Right lobe of liver (tissue), 6 donors: Measurements from ENCODE around the gene ATAD2B. TPM values are rescaled to one million over a fixed set of nuclear protein-coding genes. Genes with fewer than 3 reads are reported as not detected.

Experiments used
- ATAC-seq, 4 donors: fragments of 200-7000 bp; cut with Tn5 transposase; one replicate each; pipeline ENCODE4 v1.9.1; 2020; ENCODE audit warnings: mild to moderate bottlenecking in 4 of 4, moderate library complexity in 4 of 4
- DNase-seq, 3 donors: peaks; one replicate each; pipeline ENCODE4 v3.0.0-alpha.2; 2020
- H3K27ac ChIP-seq, 3 donors: fragments of 200-600 bp; one replicate each; pipeline ENCODE4 v1.8.0; 2022
- H3K27me3 ChIP-seq, 2 donors: fragments of 200-600 bp; one replicate each; pipeline ENCODE4 v1.8.0; 2022
- H3K36me3 ChIP-seq, 4 donors: fragments of 200-600 bp; sonication (generic) in 1 of 4; one replicate each; pipeline versions ENCODE4 v1.5.1 to v1.8.0; 2017 to 2022; ENCODE audit warnings: control low read depth in 1 of 4
- H3K4me1 ChIP-seq, 4 donors: fragments of 200-600 bp; sonication (generic) in 1 of 4; one replicate each; pipeline versions ENCODE4 v1.5.1 to v1.8.0; 2017 to 2022; ENCODE audit warnings: control low read depth in 1 of 4
- H3K4me3 ChIP-seq, 3 donors: fragments of 200-600 bp; one replicate each; pipeline ENCODE4 v1.8.0; 2022
- H3K9me3 ChIP-seq, 4 donors: fragments of 200-600 bp; sonication (generic) in 1 of 4; one replicate each; pipeline versions ENCODE4 v1.5.1 to v1.8.0; 2017 to 2022; ENCODE audit warnings: control low read depth in 1 of 4
- CTCF ChIP-seq, 4 donors: fragments of 200-600 bp in 3 of 4; fragments of 450-650 bp in 1 of 4; IDR thresholded peaks; one replicate each; pipeline versions ENCODE4 v1.5.1 to v1.8.0; 2016 to 2022; ENCODE audit warnings: antibody characterized with exemption in 4 of 4, mild to moderate bottlenecking in 2 of 4
- POLR2A ChIP-seq: fragments of 450-650 bp; IDR thresholded peaks from one replicate; pipeline ENCODE4 v1.6.1; 2017; ENCODE audit warnings: antibody characterized with exemption, mild to moderate bottlenecking
- WGBS: methylation state at CpG from one replicate; pipeline ENCODE4 v1.1.6; 2018; ENCODE audit warnings: low coverage, low lambda C conversion rate; ENCODE audit not compliant: insufficient coverage; ENCODE audit errors: missing lambda C conversion rate; 5-methylcytosine and 5-hydroxymethylcytosine counted together
- intact Hi-C, 2 donors: fragments of 100-400 bp; cut with DNase I; formaldehyde crosslinking; loops; one replicate each; pipeline versions ENCODE4 v1.11.2 to v1.14.1; 2022
- total RNA-seq, 6 experiments: library from RNA; depleted of rRNA in 2 of 6; stranded (reverse); fragments of >200 nt in 2 of 6; fragmentation: NEBNext Ultra II Directional in 3 of 6; extraction: Animal tissue kit (Norgen Biotek cat#: 25700) in 3 of 6; gene quantifications; one replicate each; pipeline versions ENCODE4 v1.1.0 to v1.2.4, GENCODE V29; 2016 to 2023
- donor health status: DM: no; HTN: yes; CAD: no.
- donor health status: DM: no; HTN: no; CAD: no.
- donor health status: DM: no; HTN: no; CAD: no.
- donor health status: DM: no; HTN: yes; CAD: no.
- donor health status: DM: no; HTN: yes; CAD: no.

The ATAD2B gene
- total RNA-seq, 6 experiments from 2014 or later, result 7.5 to 12.1 (median 8.8) TPM

GRCh38 chr2:23843051-23843976 lies 83.6 kb downstream of the ATAD2B start:
- no peak for DNase-seq
- peak; percentile 56 to 87 (median 68) for ATAC-seq
- intact Hi-C loops, result no loop called here

GRCh38 chr2:23839919-23840578 lies 86.9 kb downstream of the ATAD2B start:
- no peak overlapping the region for H3K4me3 ChIP-seq
- H3K27me3 ChIP-seq, result no peaks in the 10 kb centered on the region
- ATAC-seq (no peak), DNase-seq (no peak)
- 97% methylated on average over 3 of the region's 3 CpGs for WGBS
- intact Hi-C loops, result no loop called here
- H3K27ac ChIP-seq, result no peak overlapping the region
- no peak for TF ChIP-seq CTCF (IDR thresholded peaks at IDR 0.05)
- no peak for TF ChIP-seq POLR2A
- no peaks in the 10 kb centered on the region for H3K36me3 ChIP-seq
- peaks cover 0 to 7% (median 0%) of the 10 kb centered on the region in 4 donors for H3K4me1 ChIP-seq
- H3K9me3 ChIP-seq, result no peaks in the 10 kb centered on the region

More at GRCh38 chr2:23843051-23843976, 83.6 kb downstream of the ATAD2B start:
- Histone ChIP-seq H3K27me3 (no peaks in the 10 kb centered on the region), H3K27ac (no peak overlapping the region), H3K36me3 (no peaks in the 10 kb centered on the region), H3K9me3 (no peaks in the 10 kb centered on the region), H3K4me1 (no peaks in the 10 kb centered on the region), H3K4me3 (no peak overlapping the region)
- no peak for TF ChIP-seq POLR2A
- TF ChIP-seq CTCF (IDR thresholded peaks at IDR 0.05), result no peak
- WGBS, result 47% methylated on average over 2 of the region's 7 CpGs

- Histone ChIP-seq H3K4me3 (no peak overlapping the region), H3K9me3 (no peaks in the 10 kb centered on the region), H3K4me1 (peaks cover 0 to 8% (median 0%) of the 10 kb centered on the region in 4 donors), H3K27ac (no peak overlapping the region), H3K36me3 (no peaks in the 10 kb centered on the region), H3K27me3 (no peaks in the 10 kb centered on the region)
- WGBS, result 88% methylated on average over 1 of the region's 1 CpG
- TF ChIP-seq POLR2A, result no peak
- no peak for TF ChIP-seq CTCF (IDR thresholded peaks at IDR 0.05)
- intact Hi-C loops, result no loop called here
- DNase-seq, result no peak
- ATAC-seq, result no peak
These were observed 87.9 kb downstream of the ATAD2B start for GRCh38 chr2:23838996-23839395.

- H3K4me1 ChIP-seq, result peaks cover 0 to 8% (median 0%) of the 10 kb centered on the region in 4 donors
- no peak for TF ChIP-seq POLR2A
- no peak for TF ChIP-seq CTCF (IDR thresholded peaks at IDR 0.05)
- no peak overlapping the region for H3K27ac ChIP-seq
- no peak for DNase-seq
- no peak overlapping the region for H3K4me3 ChIP-seq
- no peaks in the 10 kb centered on the region for H3K9me3 ChIP-seq
- H3K36me3 ChIP-seq, result no peaks in the 10 kb centered on the region
- ATAC-seq, result no peak
- intact Hi-C loops, result no loop called here
- H3K27me3 ChIP-seq, result no peaks in the 10 kb centered on the region
- WGBS, result 90% methylated on average over 1 of the region's 1 CpG
These were observed 88.3 kb downstream of the ATAD2B start for GRCh38 chr2:23838581-23838980.
